Body of pancreas (tissue), 4 donors: ENCODE measurements around the gene AUTS2. TPM values are rescaled to one million over a fixed set of nuclear protein-coding genes. Genes with fewer than 3 reads are reported as not detected.

Experiments
- ATAC-seq: fragments of 150-250 bp; one replicate; pipeline ENCODE4 v1.9.1; 2016
- DNase-seq, 4 donors: peaks; one replicate each; pipeline ENCODE4 v3.0.0-alpha.2; 2019
- H3K27ac ChIP-seq, 4 donors: fragments of 200-600 bp; sonication (generic); 1 replicate in 3 of 4; 2 replicates in 1 of 4; pipeline versions ENCODE4 v1.5.1 to v1.6.1; 2016 to 2019; ENCODE audit warnings: mild to moderate bottlenecking in 1 of 4, mixed read lengths in 1 of 4, moderate library complexity in 1 of 4
- H3K27me3 ChIP-seq, 2 donors: fragments of 200-600 bp; sonication (generic); one replicate each; pipeline ENCODE4 v1.6.0; 2016; ENCODE audit warnings: mild to moderate bottlenecking in 1 of 2
- H3K36me3 ChIP-seq, 2 donors: fragments of 200-600 bp; sonication (generic); replicated peaks in 1 of 2; 2 replicates each; pipeline ENCODE4 v1.5.1; 2016; ENCODE audit warnings: low read depth in 2 of 2; ENCODE audit not compliant: insufficient read depth in 1 of 2
- H3K4me1 ChIP-seq: fragments of 200-600 bp; sonication (generic); one replicate; pipeline ENCODE4 v1.6.0; 2016
- H3K4me3 ChIP-seq, 2 donors: fragments of 200-600 bp; sonication (generic); 1 replicate in 1 of 2; 2 replicates in 1 of 2; pipeline ENCODE4 v1.5.1; 2016 to 2019
- H3K9me3 ChIP-seq, 3 donors: fragments of 200-600 bp; sonication (generic); 1 replicate in 2 of 3; 2 replicates in 1 of 3; pipeline ENCODE4 v1.5.1; 2016
- CTCF ChIP-seq, 7 experiments: fragments of 450-650 bp in 4 of 7; fragments of 200-600 bp in 3 of 7; sonication (generic) in 3 of 7; IDR thresholded peaks; one replicate each; pipeline ENCODE4 v1.5.1; 2016 to 2019; ENCODE audit warnings: antibody characterized with exemption in 7 of 7
- POLR2A ChIP-seq, 3 donors: fragments of 450-650 bp; IDR thresholded peaks; one replicate each; pipeline ENCODE4 v1.6.1; 2016; ENCODE audit warnings: antibody characterized with exemption in 3 of 3, mild to moderate bottlenecking in 2 of 3
- WGBS, 2 donors: methylation state at CpG; one replicate each; pipeline ENCODE4 v1.1.5; 2017; 5-methylcytosine and 5-hydroxymethylcytosine counted together
- intact Hi-C: fragments of 100-400 bp; cut with DNase I; formaldehyde crosslinking; loops from one replicate; pipeline ENCODE4 v1.15.1; 2023
- total RNA-seq, 2 donors: library from RNA; depleted of rRNA; stranded (reverse); fragments of >200 nt; gene quantifications; one replicate each; pipeline ENCODE4 v1.1.0, GENCODE V29; 2016

The AUTS2 gene
- total RNA-seq, 2 donors from 2014 or later: 11.7 to 18.5 TPM

DNA sequence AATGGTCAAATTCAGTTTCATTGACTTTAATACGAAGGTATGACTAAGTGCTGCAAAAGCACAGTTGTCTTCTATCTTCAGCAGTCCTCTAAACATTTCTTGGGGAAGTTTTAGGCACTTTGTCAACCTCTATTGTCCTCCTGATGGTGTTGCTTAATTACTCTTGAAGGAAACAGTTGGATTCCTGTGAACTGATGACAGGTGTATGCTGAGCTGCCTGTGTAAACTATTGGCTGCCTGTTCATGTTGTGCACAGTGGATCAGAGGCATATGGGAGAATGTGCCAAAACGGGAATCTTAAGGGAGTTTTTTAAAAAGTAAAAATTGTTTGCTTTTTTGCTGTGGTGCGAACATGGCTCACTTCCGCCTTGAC is 221.0 kb downstream of the AUTS2 start:
- intact Hi-C loops: no loop called here
- 78 to 89% methylated on average over 4 of the region's 4 CpGs for WGBS, 2 donors

GRCh38 chr7:69820479-69821192 is 222.4 kb downstream of the AUTS2 start:
- no peak overlapping the region for H3K4me3 ChIP-seq
- H3K36me3 ChIP-seq: no peaks in the 10 kb centered on the region
- ATAC-seq (no peak), DNase-seq (no peak)
- H3K9me3 ChIP-seq: no peaks in the 10 kb centered on the region
- no peak overlapping the region for H3K27ac ChIP-seq
- TF ChIP-seq CTCF (IDR thresholded peaks at IDR 0.05) (no peak), POLR2A (IDR thresholded peaks at IDR 0.05) (no peak)
- H3K4me1 ChIP-seq: peaks cover 6% of the 10 kb centered on the region
- H3K27me3 ChIP-seq: no peaks in the 10 kb centered on the region
- intact Hi-C loops: no loop called here
- WGBS, 2 donors: 73 to 83% methylated on average over 3 of the region's 3 CpGs

More for the DNA sequence above, 221.0 kb downstream of the AUTS2 start:
- DNase-seq: no peak
- H3K9me3 ChIP-seq: no peaks in the 10 kb centered on the region
- ATAC-seq: no peak
- TF ChIP-seq POLR2A (IDR thresholded peaks at IDR 0.05): no peak
- no peak for TF ChIP-seq CTCF (IDR thresholded peaks at IDR 0.05)
- H3K4me3 ChIP-seq: no peak overlapping the region
- H3K4me1 ChIP-seq: no peaks in the 10 kb centered on the region
- H3K27ac ChIP-seq: no peak overlapping the region
- H3K36me3 ChIP-seq: no peaks in the 10 kb centered on the region
- no peaks in the 10 kb centered on the region for H3K27me3 ChIP-seq

- H3K4me1 ChIP-seq: peaks cover 6% of the 10 kb centered on the region
- ATAC-seq: no peak
- H3K4me3 ChIP-seq: no peak overlapping the region
- TF ChIP-seq POLR2A (IDR thresholded peaks at IDR 0.05) (no peak), CTCF (IDR thresholded peaks at IDR 0.05) (no peak)
- no peaks in the 10 kb centered on the region for H3K27me3 ChIP-seq
- intact Hi-C loops: no loop called here
- H3K36me3 ChIP-seq: no peaks in the 10 kb centered on the region
- WGBS, 2 donors: 41 to 50% methylated on average over 1 of the region's 1 CpG
- DNase-seq: no peak
- H3K27ac ChIP-seq: no peak overlapping the region
- H3K9me3 ChIP-seq: no peaks in the 10 kb centered on the region
Observed at GRCh38 chr7:69822386-69822785, 224.1 kb downstream of the AUTS2 start.

DNA sequence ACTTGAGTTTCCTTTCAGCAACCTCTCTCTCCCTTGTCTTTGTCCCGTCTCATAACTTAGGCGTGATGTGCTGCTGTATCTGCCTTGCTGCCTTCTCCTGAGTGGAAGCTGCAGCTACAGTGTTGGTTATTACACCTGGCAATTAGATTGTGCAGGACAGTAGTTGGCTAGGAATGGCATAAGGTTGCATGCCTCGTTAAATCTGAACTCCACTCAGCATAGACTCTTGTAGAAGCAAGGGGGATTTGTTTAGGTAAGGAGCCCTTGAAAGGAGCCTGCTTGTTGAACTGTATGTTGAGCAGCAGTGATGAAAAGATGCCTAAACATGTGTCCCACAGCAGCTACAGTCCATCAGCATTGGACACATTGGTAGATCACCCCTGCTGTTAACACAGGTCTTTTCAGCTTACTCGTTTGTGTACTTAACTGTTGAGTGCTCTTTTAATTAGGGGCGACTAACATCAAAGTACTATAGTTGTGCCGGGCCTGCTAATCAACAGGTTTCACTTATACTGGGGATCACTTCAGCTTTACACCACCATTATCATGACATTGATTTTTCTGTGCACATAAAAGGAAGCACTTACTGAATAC is 225.0 kb downstream of the AUTS2 start:
- 79 to 85% methylated on average over 6 of the region's 6 CpGs for WGBS, 2 donors

More for the DNA sequence above, 225.0 kb downstream of the AUTS2 start:
- H3K9me3 ChIP-seq: no peaks in the 10 kb centered on the region
- no peaks in the 10 kb centered on the region for H3K36me3 ChIP-seq
- intact Hi-C loops: no loop called here
- TF ChIP-seq CTCF (IDR thresholded peaks at IDR 0.05) (no peak), POLR2A (IDR thresholded peaks at IDR 0.05) (no peak)
- no peak overlapping the region for H3K27ac ChIP-seq
- ATAC-seq: no peak
- no peak for DNase-seq
- H3K27me3 ChIP-seq: no peaks in the 10 kb centered on the region
- H3K4me1 ChIP-seq: peaks cover 6% of the 10 kb centered on the region
- H3K4me3 ChIP-seq: no peak overlapping the region
